GM12878 (cell line): Measurements from ENCODE around the gene NDC80.

Experiments
- ASH2L ChIP-seq: fragments of 300-600, 200-600 bp; sonication (generic); IDR thresholded peaks from 2 replicates; pipeline ENCODE4 v1.6.1; 2017; ENCODE audit warnings: low read depth, mild to moderate bottlenecking, borderline replicate concordance
- POLR2AphosphoS5 ChIP-seq: IDR thresholded peaks from 2 replicates; pipeline ENCODE4 v1.6.1; 2011; ENCODE audit warnings: mild to moderate bottlenecking, low read length, inconsistent platforms

- TF ChIP-seq ASH2L: no peak
- no peak for TF ChIP-seq POLR2AphosphoS5
These were observed 86.6 kb downstream of the NDC80 start for GRCh38 chr18:2657788-2658458.
